GM19463 (cell line): ENCODE results near the gene OPHN1.

Experiments used
- ATAC-seq: cut with Tn5 transposase; IDR thresholded peaks from one replicate; pipeline ENCODE4 v1.9.1; 2021; ENCODE audit warnings: mild to moderate bottlenecking, moderate library complexity; ENCODE audit not compliant: unreplicated experiment

Gene OPHN1

GRCh38 chrX:68183612-68184214 lies 249.6 kb downstream of the OPHN1 start:
- ATAC-seq, result no peak

- ATAC-seq, result no peak
Observed at GRCh38 chrX:68180579-68180978, 252.7 kb downstream of the OPHN1 start.

- no peak for ATAC-seq
Observed at GRCh38 chrX:68179355-68179754, 253.9 kb downstream of the OPHN1 start.

- ATAC-seq, result no peak
Observed at GRCh38 chrX:68177542-68177941, 255.8 kb downstream of the OPHN1 start.

GRCh38 chrX:68175562-68175961 lies 257.7 kb downstream of the OPHN1 start:
- no peak for ATAC-seq

- ATAC-seq, result no peak
Observed at GRCh38 chrX:68163441-68163840, 269.9 kb downstream of the OPHN1 start.

- no peak for ATAC-seq
Observed at GRCh38 chrX:68147848-68148247, 285.4 kb downstream of the OPHN1 start.

GRCh38 chrX:68146054-68146453 lies 287.2 kb downstream of the OPHN1 start:
- no peak for ATAC-seq

- ATAC-seq, result no peak
Observed at GRCh38 chrX:68139791-68140190, 293.5 kb downstream of the OPHN1 start.

GRCh38 chrX:68133181-68133580 lies 300.1 kb downstream of the OPHN1 start:
- no peak for ATAC-seq

GRCh38 chrX:68132749-68133148 lies 300.5 kb downstream of the OPHN1 start:
- ATAC-seq, result no peak

GRCh38 chrX:68121835-68122234 lies 311.5 kb downstream of the OPHN1 start:
- ATAC-seq, result no peak

GRCh38 chrX:68121371-68121770 lies 311.9 kb downstream of the OPHN1 start:
- no peak for ATAC-seq

GRCh38 chrX:68115371-68115770 lies 317.9 kb downstream of the OPHN1 start:
- ATAC-seq, result no peak

- no peak for ATAC-seq
Observed at GRCh38 chrX:68114573-68115129, 318.6 kb downstream of the OPHN1 start.

- ATAC-seq, result no peak
Observed at GRCh38 chrX:68113837-68114572, 319.3 kb downstream of the OPHN1 start.

GRCh38 chrX:68112321-68112720 lies 321.0 kb downstream of the OPHN1 start:
- no peak for ATAC-seq

GRCh38 chrX:68109162-68109561 lies 324.1 kb downstream of the OPHN1 start:
- ATAC-seq, result no peak

- no peak for ATAC-seq
Observed at GRCh38 chrX:68098431-68098830, 334.9 kb downstream of the OPHN1 start.

- no peak for ATAC-seq
Observed at GRCh38 chrX:68090266-68090665, 343.0 kb downstream of the OPHN1 start.

GRCh38 chrX:68087526-68087925 lies 345.8 kb downstream of the OPHN1 start:
- ATAC-seq, result no peak

- ATAC-seq, result no peak
Observed at GRCh38 chrX:68086709-68087108, 346.6 kb downstream of the OPHN1 start.
